A549 (cell line): ENCODE measurements around the gene CFH. TPM values are rescaled to one million over a fixed set of nuclear protein-coding genes. Genes with fewer than 3 reads are reported as not detected.

Experiments used
- ATAC-seq, 2 experiments: fragments of 200-7000 bp in 1 of 2; fragments of >200 bp in 1 of 2; cut with Nextera tagmentation in 1 of 2; cut with Tn5 transposase in 1 of 2; 3 replicates each; pipeline versions ENCODE4 v1.8.0 to v1.9.1; 2018 to 2020; ENCODE audit warnings: mild to moderate bottlenecking in 1 of 2, moderate library complexity in 1 of 2
- CTCF ChIA-PET: fragments of 300-600 bp; sonication (Branson Sonifier 250); formaldehyde crosslinking; extraction: SDS; loops from one replicate; lab custom pipeline; 2021; ENCODE audit warnings: antibody characterized with exemption, inconsistent platforms; lab: Yijun Ruan, JAX
- POLR2A ChIA-PET: fragments of 350-600 bp; formaldehyde crosslinking; extraction: SDS; loops from one replicate; lab custom pipeline; 2021; ENCODE audit warnings: antibody characterized with exemption, inconsistent platforms; lab: Yijun Ruan, JAX
- DNase-seq, 2 experiments: peaks; one replicate each; pipeline versions ENCODE4 v3.0.0 to v3.0.0-alpha.2; 2011 to 2016; ENCODE audit warnings: low read depth in 1 of 2, low spot score in 1 of 2
- FAIRE-seq: peaks from 2 replicates; lab custom pipeline; 2011; peaks lifted over from hg19 to GRCh38; lab: Jason Lieb, UNC
- H3K27ac ChIP-seq, 2 experiments: fragments of >200 bp; sonication (Bioruptor Twin); formaldehyde crosslinking; 3 replicates each; pipeline ENCODE4 v1.5.1; 2016 to 2017
- H3K4me1 ChIP-seq: fragments of >200 bp; sonication (Bioruptor Twin); formaldehyde crosslinking; 3 replicates; pipeline ENCODE4 v1.6.1; 2016
- H3K4me2 ChIP-seq: fragments of >200 bp; sonication (Bioruptor Twin); formaldehyde crosslinking; 3 replicates; pipeline ENCODE4 v1.6.1; 2016
- H3K4me3 ChIP-seq: fragments of >200 bp; sonication (Bioruptor Twin); formaldehyde crosslinking; 3 replicates; pipeline ENCODE4 v1.5.1; 2016
- H3K9me3 ChIP-seq: fragments of >200 bp; sonication (Bioruptor Twin); formaldehyde crosslinking; 3 replicates; pipeline ENCODE4 v1.6.1; 2016
- BCL3 ChIP-seq: fragments of >200 bp; sonication (Bioruptor Twin); formaldehyde crosslinking; IDR thresholded peaks from 3 replicates; pipeline ENCODE4 v1.6.1; 2016
- CBX2 ChIP-seq: fragments of 200-600 bp; sonication (generic); IDR thresholded peaks from 2 replicates; pipeline ENCODE4 v1.6.1; 2016; ENCODE audit warnings: low read depth, mild to moderate bottlenecking, borderline replicate concordance
- CBX8 ChIP-seq: fragments of 200-600 bp; sonication (generic); IDR thresholded peaks from 2 replicates; pipeline ENCODE4 v1.6.1; 2016
- EHF ChIP-seq: fragments of 250-450 bp; sonication (Bioruptor Pico); IDR thresholded peaks from 2 replicates; pipeline ENCODE4 v1.5.0; 2020; ENCODE audit warnings: mild to moderate bottlenecking
- FOSB ChIP-seq: fragments of 250-450 bp; sonication (Bioruptor Pico); IDR thresholded peaks from 2 replicates; pipeline ENCODE4 v1.5.0; 2020; ENCODE audit warnings: mild to moderate bottlenecking, moderate library complexity
- FOSL2 ChIP-seq, 2 experiments: fragments of 450-650 bp in 1 of 2; fragments of >200 bp in 1 of 2; sonication (Bioruptor Twin) in 1 of 2; formaldehyde crosslinking; IDR thresholded peaks; 2 replicates each; pipeline versions ENCODE4 v1.5.0 to v1.6.1; 2016 to 2020; ENCODE audit warnings: mild to moderate bottlenecking in 1 of 2, moderate library complexity in 1 of 2
- HDAC2 ChIP-seq: fragments of 200-600 bp; sonication (generic); IDR thresholded peaks from 2 replicates; pipeline ENCODE4 v1.6.1; 2016
- HEYL ChIP-seq: fragments of 250-450 bp; sonication (Bioruptor Pico); IDR thresholded peaks from 2 replicates; pipeline ENCODE4 v1.8.0; 2021; ENCODE audit warnings: mild to moderate bottlenecking, moderate library complexity
- HMGXB4 ChIP-seq: fragments of 250-450 bp; sonication (Bioruptor Pico); IDR thresholded peaks from 2 replicates; pipeline ENCODE4 v1.5.0; 2021; ENCODE audit warnings: mild to moderate bottlenecking, moderate library complexity, borderline replicate concordance
- HOXB13 ChIP-seq: fragments of 250-450 bp; sonication (Bioruptor Pico); IDR thresholded peaks from 2 replicates; pipeline ENCODE4 v1.5.0; 2020; ENCODE audit warnings: low read depth, mild to moderate bottlenecking, moderate library complexity
- KDM1A ChIP-seq: fragments of 200-600 bp; sonication (generic); IDR thresholded peaks from 2 replicates; pipeline ENCODE4 v1.6.1; 2016; ENCODE audit warnings: low read depth, mild to moderate bottlenecking
- MAFK ChIP-seq: fragments of 450-650 bp; IDR thresholded peaks from 2 replicates; pipeline ENCODE4 v1.6.1; 2014; ENCODE audit not compliant: partially characterized antibody
- PBX3 ChIP-seq: IDR thresholded peaks from 2 replicates; pipeline ENCODE4 v1.6.1; 2012
- RARB ChIP-seq: fragments of 250-450 bp; sonication (Bioruptor Pico); IDR thresholded peaks from 2 replicates; pipeline ENCODE4 v1.8.0; 2021; ENCODE audit warnings: mild to moderate bottlenecking, moderate library complexity
- RCOR1 ChIP-seq: fragments of 150-350 bp; IDR thresholded peaks from 2 replicates; pipeline ENCODE4 v1.6.1; 2014; ENCODE audit warnings: antibody characterized with exemption, low read length, low read depth
- RNF2 ChIP-seq: fragments of 200-600 bp; sonication (generic); IDR thresholded peaks from 2 replicates; pipeline ENCODE4 v1.6.1; 2016; ENCODE audit warnings: low read depth, mild to moderate bottlenecking, antibody characterized with exemption, moderate library complexity, borderline replicate concordance
- SMC3 ChIP-seq: fragments of >200 bp; sonication (Bioruptor Twin); formaldehyde crosslinking; IDR thresholded peaks from 3 replicates; pipeline ENCODE4 v1.6.1; 2018; ENCODE audit warnings: inconsistent platforms
- SREBF2 ChIP-seq: fragments of 450-650 bp; IDR thresholded peaks from 2 replicates; pipeline ENCODE4 v1.6.1; 2014; ENCODE audit warnings: mild to moderate bottlenecking, moderate library complexity
- USF2 ChIP-seq: fragments of 450-650 bp; IDR thresholded peaks from 2 replicates; pipeline ENCODE4 v1.6.1; 2014; ENCODE audit warnings: antibody characterized with exemption
- ZFP36 ChIP-seq: fragments of 450-650 bp; IDR thresholded peaks from 2 replicates; pipeline ENCODE4 v1.6.1; 2014; ENCODE audit warnings: borderline replicate concordance; ENCODE audit not compliant: partially characterized antibody
- WGBS: methylation state at CpG from one replicate; pipeline ENCODE4 v1.1.6; 2017; ENCODE audit errors: missing lambda C conversion rate; 5-methylcytosine and 5-hydroxymethylcytosine counted together
- polyA plus RNA-seq, 4 experiments: library from polyadenylated mRNA; depleted of rRNA in 3 of 4; stranded (reverse); fragments of >200 nt; fragmentation: RNase III in 1 of 4; extraction: RNeasy Plus Mini Kit Qiagen cat#74134 plus additional on column Dnase treatment in 1 of 4; gene quantifications; 2 replicates in 3 of 4; 3 replicates in 1 of 4; pipeline ENCODE4 v1.2.3, GENCODE V29; 2011 to 2017

The CFH gene
- polyA plus RNA-seq, 2 of the 4 experiments (the other 2 are of a cell fraction), result 8.2 to 68.1 TPM

- CTCF ChIA-PET, result no interaction called here
- H3K9me3 ChIP-seq, result no peaks in the 10 kb centered on the region
- H3K4me3 ChIP-seq, result no peak overlapping the region
- no peak for ATAC-seq
- no peak overlapping the region for H3K4me2 ChIP-seq
- no peak overlapping the region for H3K27ac ChIP-seq
- H3K4me1 ChIP-seq, result no peaks in the 10 kb centered on the region
- 86% methylated on average over 1 of the region's 1 CpG for WGBS
- DNase-seq, result no peak
- no peak for TF ChIP-seq KDM1A
- TF ChIP-seq ZFP36, result no peak
- no peak for TF ChIP-seq HMGXB4 (CRISPR knock-in tag)
- TF ChIP-seq, all 56 proteins: peak for 0
- no peak for FAIRE-seq
- POLR2A ChIA-PET, result no interaction called here
These were observed 33.7 kb downstream of the CFH start for GRCh38 chr1:196685506-196685905.

GRCh38 chr1:196689001-196689400, 37.2 kb downstream of the CFH start:
- Histone ChIP-seq H3K4me3 (no peak overlapping the region), H3K9me3 (no peaks in the 10 kb centered on the region), H3K27ac (no peak overlapping the region), H3K4me2 (no peak overlapping the region), H3K4me1 (no peaks in the 10 kb centered on the region)
- no peak for TF ChIP-seq RCOR1
- no peak for TF ChIP-seq RNF2
- TF ChIP-seq EHF, result no peak
- TF ChIP-seq CBX2, result no peak
- TF ChIP-seq MAFK, result no peak
- TF ChIP-seq PBX3, result no peak
- no peak for TF ChIP-seq HEYL (CRISPR knock-in tag)
- TF ChIP-seq CBX8, result no peak
- no peak for TF ChIP-seq BCL3
- FAIRE-seq (no peak), DNase-seq (no peak), ATAC-seq (no peak)
- ChIA-PET POLR2A (no interaction called here), CTCF (no interaction called here)
- 84% methylated on average over 3 of the region's 3 CpGs for WGBS

GRCh38 chr1:196690582-196690981, 38.7 kb downstream of the CFH start:
- no peak for DNase-seq
- ChIA-PET CTCF (interaction anchor here (0.5 kb wide), 1 partner anchor 13 kb away, joined by 3 read pairs; no protein-coding TSS in a partner anchor), POLR2A (no interaction called here)
- TF ChIP-seq RARB (no peak), SMC3 (no peak), USF2 (no peak), HDAC2 (no peak), SREBF2 (no peak), FOSB (CRISPR knock-in tag) (no peak), HOXB13 (CRISPR knock-in tag) (no peak), FOSL2 (IDR thresholded peaks at IDR 0.05) (no peak), FOSL2 (CRISPR knock-in tag; IDR thresholded peaks at IDR 0.05) (no peak)
- Histone ChIP-seq H3K4me3 (no peak overlapping the region), H3K4me2 (no peak overlapping the region), H3K4me1 (no peaks in the 10 kb centered on the region), H3K9me3 (no peaks in the 10 kb centered on the region), H3K27ac (no peak overlapping the region)
- WGBS, result 80% methylated on average over 5 of the region's 5 CpGs
- no peak for ATAC-seq
- no peak for FAIRE-seq
